Endothelial cell (in vitro differentiated cells): Measurements from ENCODE around the gene CUEDC1. TPM values are rescaled to one million over a fixed set of nuclear protein-coding genes. Genes with fewer than 3 reads are reported as not detected.
A peak's percentile ranks its signal among the peaks of the same experiment; 100 is the strongest.

ENCODE experiments used
- DNase-seq: peaks from one replicate; pipeline ENCODE4 v3.0.0; 2021; ENCODE audit warnings: low spot score
- H3K27ac Mint-ChIP-seq: one replicate; pipeline ENCODE4 v1.8.0; 2021; ENCODE audit warnings: mixed read lengths, inconsistent platforms; ENCODE audit not compliant: unreplicated experiment
- H3K27me3 Mint-ChIP-seq: one replicate; pipeline ENCODE4 v1.8.0; 2021; ENCODE audit warnings: mild to moderate bottlenecking, moderate library complexity, mixed read lengths, inconsistent platforms; ENCODE audit not compliant: unreplicated experiment
- H3K36me3 Mint-ChIP-seq: one replicate; pipeline ENCODE4 v1.8.0; 2021; ENCODE audit warnings: mild to moderate bottlenecking, low read depth, mixed read lengths, inconsistent platforms; ENCODE audit not compliant: unreplicated experiment
- H3K4me1 Mint-ChIP-seq: one replicate; pipeline ENCODE4 v1.8.0; 2021; ENCODE audit warnings: mild to moderate bottlenecking, mixed read lengths, inconsistent platforms; ENCODE audit not compliant: unreplicated experiment
- H3K4me3 Mint-ChIP-seq: one replicate; pipeline ENCODE4 v1.8.0; 2021; ENCODE audit warnings: mild to moderate bottlenecking, mixed read lengths, inconsistent platforms; ENCODE audit not compliant: unreplicated experiment
- H3K9me3 Mint-ChIP-seq: one replicate; pipeline ENCODE4 v1.8.0; 2021; ENCODE audit warnings: mixed read lengths, inconsistent platforms; ENCODE audit not compliant: unreplicated experiment
- total RNA-seq: library from RNA; stranded (reverse); fragmentation: NEBNext Ultra II Directional; extraction: Animal tissue kit (Norgen Biotek cat#: 25700); gene quantifications from one replicate; pipeline ENCODE4 v1.2.1, GENCODE V29; 2021; ENCODE audit not compliant: unreplicated experiment
- TF ChIP-seq, protein P1 (sequence below): fragments of 200-600 bp; sonication (generic); IDR thresholded peaks from one replicate; pipeline ENCODE4 v1.5.0; 2021; ENCODE audit warnings: antibody characterized with exemption; ENCODE audit not compliant: unreplicated experiment

The CUEDC1 gene
- total RNA-seq, 1 donor from 2014 or later: 13.3 TPM

DNA sequence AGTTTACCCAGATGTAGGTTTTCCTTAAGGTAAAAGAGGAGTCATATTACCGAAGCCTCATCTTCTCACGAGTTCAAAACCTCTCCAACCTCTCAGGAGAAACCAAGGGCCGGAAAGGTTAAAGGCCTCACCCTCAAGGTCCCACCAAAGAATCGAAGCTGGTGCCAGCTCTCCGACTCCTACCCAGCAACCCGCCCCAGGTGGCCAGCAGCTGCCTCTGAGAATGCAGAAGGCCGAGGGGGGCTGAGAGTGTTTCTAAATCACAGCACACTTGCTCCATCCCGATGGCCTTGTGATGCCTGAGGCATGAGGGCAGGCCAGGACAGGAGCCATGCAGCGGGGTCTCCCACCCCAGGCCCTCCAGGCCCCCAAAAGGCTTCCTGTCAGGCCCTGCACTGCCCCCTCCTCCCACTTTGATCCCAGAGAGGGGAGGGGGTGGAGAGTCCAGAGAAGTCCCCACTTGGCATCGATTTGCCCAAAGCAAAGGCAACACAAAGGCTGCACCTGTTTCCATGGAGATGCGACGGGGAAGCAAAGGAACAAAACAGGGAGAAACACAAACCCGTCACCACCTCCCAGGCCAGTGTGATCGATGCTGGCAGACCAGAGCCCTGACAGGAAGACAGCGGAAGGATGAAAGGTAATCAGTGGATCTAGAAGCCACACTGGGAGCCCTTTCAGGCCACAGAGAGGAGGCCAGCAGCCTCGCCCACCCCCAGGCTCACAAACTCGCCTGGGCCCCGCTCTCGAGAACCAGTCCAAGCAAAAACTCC, 39.0 kb downstream of the CUEDC1 start:
- peak overlapping the region; percentile 4 for H3K4me3 Mint-ChIP-seq
- DNase-seq: peak; percentile 34
- peaks cover 3% of the 10 kb centered on the region for H3K27me3 Mint-ChIP-seq
- peak overlapping the region; percentile 79 for H3K27ac Mint-ChIP-seq
- peaks cover 37% of the 10 kb centered on the region for H3K4me1 Mint-ChIP-seq
- TF ChIP-seq, protein P1, sequence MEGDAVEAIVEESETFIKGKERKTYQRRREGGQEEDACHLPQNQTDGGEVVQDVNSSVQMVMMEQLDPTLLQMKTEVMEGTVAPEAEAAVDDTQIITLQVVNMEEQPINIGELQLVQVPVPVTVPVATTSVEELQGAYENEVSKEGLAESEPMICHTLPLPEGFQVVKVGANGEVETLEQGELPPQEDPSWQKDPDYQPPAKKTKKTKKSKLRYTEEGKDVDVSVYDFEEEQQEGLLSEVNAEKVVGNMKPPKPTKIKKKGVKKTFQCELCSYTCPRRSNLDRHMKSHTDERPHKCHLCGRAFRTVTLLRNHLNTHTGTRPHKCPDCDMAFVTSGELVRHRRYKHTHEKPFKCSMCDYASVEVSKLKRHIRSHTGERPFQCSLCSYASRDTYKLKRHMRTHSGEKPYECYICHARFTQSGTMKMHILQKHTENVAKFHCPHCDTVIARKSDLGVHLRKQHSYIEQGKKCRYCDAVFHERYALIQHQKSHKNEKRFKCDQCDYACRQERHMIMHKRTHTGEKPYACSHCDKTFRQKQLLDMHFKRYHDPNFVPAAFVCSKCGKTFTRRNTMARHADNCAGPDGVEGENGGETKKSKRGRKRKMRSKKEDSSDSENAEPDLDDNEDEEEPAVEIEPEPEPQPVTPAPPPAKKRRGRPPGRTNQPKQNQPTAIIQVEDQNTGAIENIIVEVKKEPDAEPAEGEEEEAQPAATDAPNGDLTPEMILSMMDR: no peak
- H3K36me3 Mint-ChIP-seq: no peaks in the 10 kb centered on the region
- H3K9me3 Mint-ChIP-seq: no peaks in the 10 kb centered on the region

DNA sequence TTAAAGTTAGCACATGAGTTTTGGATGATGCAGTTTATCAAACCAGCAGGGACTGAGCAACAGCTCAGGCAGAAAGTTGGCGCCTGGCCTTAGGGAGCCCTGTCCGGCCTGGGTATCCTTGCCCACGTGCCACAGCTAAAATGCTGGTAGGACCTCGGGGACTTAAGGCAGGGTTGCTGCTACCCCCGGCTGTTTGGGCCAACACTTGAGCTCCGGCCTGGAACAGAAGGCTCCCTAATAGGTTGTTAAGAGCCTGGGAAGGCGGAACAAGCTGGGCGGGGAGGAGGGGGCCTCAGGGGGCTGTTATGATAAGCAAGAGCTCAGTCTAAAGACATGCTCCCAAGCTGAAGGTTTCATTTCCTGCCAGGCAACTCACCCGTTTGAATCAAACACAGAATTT, 39.7 kb downstream of the CUEDC1 start:
- TF ChIP-seq, protein P1: no peak
- Mint-ChIP-seq H3K9me3 (no peaks in the 10 kb centered on the region), H3K4me1 (peaks cover 40% of the 10 kb centered on the region), H3K36me3 (no peaks in the 10 kb centered on the region), H3K4me3 (no peak overlapping the region), H3K27ac (peak overlapping the region; percentile 79), H3K27me3 (peaks cover 5% of the 10 kb centered on the region)
- DNase-seq: no peak

DNA sequence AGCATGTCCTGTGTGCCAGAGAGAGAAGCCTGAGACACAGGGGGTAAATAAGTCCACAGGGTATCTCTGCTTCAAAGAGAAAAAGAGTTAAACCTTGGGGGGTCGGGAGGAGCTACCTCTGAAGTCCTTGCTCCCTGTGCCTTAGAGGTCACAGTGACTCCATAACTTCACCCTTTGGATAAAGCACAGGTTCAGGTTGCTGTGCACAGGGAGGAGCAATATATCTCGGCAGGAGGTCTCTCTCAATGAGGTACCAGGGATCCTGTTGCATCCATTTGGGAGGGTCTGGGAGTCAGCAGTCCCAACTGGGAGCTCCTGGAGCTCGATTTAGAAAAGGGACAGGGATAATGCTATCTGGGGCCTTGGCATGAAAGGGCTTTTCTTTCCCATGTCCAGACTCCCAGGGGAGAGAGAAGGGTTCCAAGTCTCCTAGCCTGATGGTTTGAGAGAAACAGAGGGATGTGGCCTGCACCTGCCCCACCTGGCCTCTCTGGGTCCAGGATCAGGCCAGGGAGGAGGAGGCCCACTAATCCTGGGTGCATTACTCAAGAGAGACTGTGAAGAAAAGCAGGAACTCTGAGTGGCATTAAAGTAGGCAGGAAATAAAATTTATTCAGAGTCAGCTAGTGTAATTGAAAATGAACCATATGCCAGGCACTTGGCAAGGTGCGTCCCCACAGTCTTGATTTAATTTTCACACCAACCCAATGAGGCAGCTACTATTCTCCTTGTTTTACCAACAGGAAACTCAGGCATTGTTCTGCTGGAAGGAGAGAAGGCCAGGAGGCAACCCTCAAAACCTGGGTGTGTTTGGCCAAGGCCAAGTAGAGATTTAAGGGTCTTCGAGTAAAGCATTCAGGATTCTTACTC, 40.7 kb downstream of the CUEDC1 start:
- Mint-ChIP-seq H3K27me3 (peaks cover 8% of the 10 kb centered on the region), H3K4me1 (peaks cover 42% of the 10 kb centered on the region), H3K4me3 (no peak overlapping the region), H3K36me3 (no peaks in the 10 kb centered on the region), H3K27ac (peak overlapping the region; percentile 74), H3K9me3 (no peaks in the 10 kb centered on the region)
- TF ChIP-seq, protein P1: no peak
- no peak for DNase-seq

DNA sequence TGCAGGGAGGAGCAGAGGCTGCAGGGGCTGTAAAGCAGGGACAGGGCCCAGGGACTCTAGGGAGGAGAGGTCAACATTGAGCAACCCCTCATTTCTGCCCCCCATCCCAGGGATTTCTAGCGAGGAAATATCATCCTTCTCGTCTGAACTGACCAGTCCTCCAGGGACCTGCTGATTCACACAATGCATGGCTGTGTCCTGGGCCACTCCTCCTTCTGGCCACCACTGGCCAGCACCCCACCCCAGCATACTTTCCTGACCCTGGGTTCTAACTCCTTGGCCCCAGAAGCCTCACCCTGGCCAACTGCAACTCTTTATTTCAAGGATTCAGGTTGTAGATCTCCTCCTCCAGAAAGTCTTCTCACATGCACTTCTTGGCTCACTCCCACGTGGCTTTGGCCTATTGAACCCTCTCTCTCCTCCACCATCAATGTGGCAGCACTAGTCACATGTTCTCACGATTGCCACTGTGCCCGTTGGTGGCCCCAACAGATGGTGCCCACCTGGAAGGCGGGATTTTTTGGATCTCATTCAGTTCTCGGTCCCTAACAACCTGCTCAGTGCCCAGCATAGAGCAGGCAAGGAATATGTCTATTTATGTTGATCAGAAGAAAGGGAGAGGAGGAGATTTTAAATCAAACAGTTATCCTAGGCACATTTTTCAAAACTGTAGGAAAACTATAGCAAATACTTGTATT, 41.5 kb downstream of the CUEDC1 start:
- TF ChIP-seq, protein P1: no peak
- Mint-ChIP-seq H3K4me1 (peaks cover 45% of the 10 kb centered on the region), H3K4me3 (no peak overlapping the region), H3K36me3 (no peaks in the 10 kb centered on the region), H3K27ac (peak overlapping the region; percentile 61), H3K9me3 (no peaks in the 10 kb centered on the region), H3K27me3 (peaks cover 8% of the 10 kb centered on the region)
- no peak for DNase-seq
